ENCODE results near the gene NBAS. TPM values are rescaled to one million over a fixed set of nuclear protein-coding genes. Genes with fewer than 3 reads are reported as not detected.

NBAS gene
- total RNA-seq, 1 donor from 2014 or later, result 61.6 TPM

DNA sequence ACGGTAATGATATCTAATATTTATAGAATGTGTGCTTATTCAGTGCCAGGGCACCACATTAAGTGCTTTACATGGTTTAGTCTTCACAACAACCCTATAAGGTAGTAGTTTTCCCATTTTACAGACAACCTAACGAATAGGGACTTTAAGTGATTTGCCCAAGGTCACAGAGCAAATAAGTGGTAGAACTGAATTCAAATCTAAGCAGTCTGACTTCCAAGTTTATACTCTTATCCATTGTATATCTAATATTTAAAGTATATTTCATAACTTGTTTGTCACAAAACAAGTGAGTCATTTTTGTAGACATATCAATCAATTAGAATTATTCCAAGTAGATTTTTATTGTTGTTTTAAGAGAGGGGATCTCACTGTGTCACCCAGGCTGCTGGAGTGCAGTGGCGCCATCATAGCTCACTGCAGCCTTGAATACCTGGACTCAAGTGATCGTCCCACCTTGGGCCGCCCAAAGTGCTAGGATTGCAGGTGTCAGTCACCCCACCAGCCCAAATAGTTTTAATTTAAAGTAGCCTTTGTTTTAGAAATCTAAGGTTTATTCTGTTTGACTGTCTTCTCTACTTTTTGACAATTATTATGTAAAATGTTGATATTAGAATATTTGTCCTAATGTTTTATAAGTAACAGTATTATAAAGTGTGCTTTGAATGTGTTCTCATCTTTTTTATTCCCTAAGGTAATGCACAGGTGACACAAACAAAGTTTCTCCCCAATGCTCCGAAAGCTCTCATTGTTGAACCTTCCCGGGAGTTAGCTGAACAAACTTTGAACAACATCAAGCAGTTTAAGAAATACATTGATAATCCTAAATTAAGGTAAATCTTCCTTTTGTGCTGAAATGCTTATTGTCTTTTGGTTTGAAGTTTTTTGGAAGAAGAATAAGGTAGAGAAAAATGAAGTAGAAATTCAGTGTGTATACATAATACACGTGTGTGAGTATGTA lies 45.6 kb upstream of the NBAS start:
- DNase-seq (ENCODE audit: low read depth, low spot score), result no peak
- Mint-ChIP-seq H3K27ac (ENCODE audit: unreplicated experiment) (no peak overlapping the region), H3K4me1 (no peaks in the 10 kb centered on the region), H3K27me3 (ENCODE audit: low read depth) (no peaks in the 10 kb centered on the region), H3K4me3 (no peak overlapping the region), H3K36me3 (ENCODE audit: low read depth) (peaks cover 36% of the 10 kb centered on the region), H3K9me3 (no peaks in the 10 kb centered on the region)
- TF ChIP-seq, protein P1, sequence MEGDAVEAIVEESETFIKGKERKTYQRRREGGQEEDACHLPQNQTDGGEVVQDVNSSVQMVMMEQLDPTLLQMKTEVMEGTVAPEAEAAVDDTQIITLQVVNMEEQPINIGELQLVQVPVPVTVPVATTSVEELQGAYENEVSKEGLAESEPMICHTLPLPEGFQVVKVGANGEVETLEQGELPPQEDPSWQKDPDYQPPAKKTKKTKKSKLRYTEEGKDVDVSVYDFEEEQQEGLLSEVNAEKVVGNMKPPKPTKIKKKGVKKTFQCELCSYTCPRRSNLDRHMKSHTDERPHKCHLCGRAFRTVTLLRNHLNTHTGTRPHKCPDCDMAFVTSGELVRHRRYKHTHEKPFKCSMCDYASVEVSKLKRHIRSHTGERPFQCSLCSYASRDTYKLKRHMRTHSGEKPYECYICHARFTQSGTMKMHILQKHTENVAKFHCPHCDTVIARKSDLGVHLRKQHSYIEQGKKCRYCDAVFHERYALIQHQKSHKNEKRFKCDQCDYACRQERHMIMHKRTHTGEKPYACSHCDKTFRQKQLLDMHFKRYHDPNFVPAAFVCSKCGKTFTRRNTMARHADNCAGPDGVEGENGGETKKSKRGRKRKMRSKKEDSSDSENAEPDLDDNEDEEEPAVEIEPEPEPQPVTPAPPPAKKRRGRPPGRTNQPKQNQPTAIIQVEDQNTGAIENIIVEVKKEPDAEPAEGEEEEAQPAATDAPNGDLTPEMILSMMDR (conservative IDR thresholded peaks at IDR 0.05), result no peak

- Mint-ChIP-seq H3K4me3 (no peak overlapping the region), H3K27ac (ENCODE audit: unreplicated experiment) (no peak overlapping the region), H3K9me3 (no peaks in the 10 kb centered on the region), H3K36me3 (ENCODE audit: low read depth) (peaks cover 36% of the 10 kb centered on the region), H3K4me1 (no peaks in the 10 kb centered on the region), H3K27me3 (ENCODE audit: low read depth) (no peaks in the 10 kb centered on the region)
- TF ChIP-seq, protein P1 (conservative IDR thresholded peaks at IDR 0.05), result no peak
- DNase-seq (ENCODE audit: low read depth, low spot score), result no peak
Measured at GRCh38 chr2:15605721-15606120, 44.6 kb upstream of the NBAS start.

DNA sequence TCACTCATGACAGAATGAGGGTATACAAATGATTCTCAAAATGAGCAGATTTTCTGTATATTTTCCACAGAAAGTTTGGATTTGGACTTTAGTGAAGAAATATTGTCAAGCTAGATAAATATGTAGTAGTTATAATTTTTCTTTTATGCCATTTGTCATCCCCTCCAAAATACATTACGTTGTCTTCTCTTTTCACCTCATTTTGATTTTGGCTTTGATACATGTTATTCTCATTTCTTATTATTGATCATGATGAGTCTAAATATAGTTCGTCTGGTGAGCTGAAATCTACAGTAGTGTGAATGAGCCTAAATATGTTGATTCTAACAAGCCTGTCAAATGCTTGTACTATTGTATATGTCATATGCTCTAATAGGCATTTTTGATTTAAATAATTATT lies 42.8 kb upstream of the NBAS start:
- H3K27ac Mint-ChIP-seq (ENCODE audit: unreplicated experiment), result no peak overlapping the region
- H3K9me3 Mint-ChIP-seq, result no peaks in the 10 kb centered on the region
- H3K27me3 Mint-ChIP-seq (ENCODE audit: low read depth), result no peaks in the 10 kb centered on the region
- TF ChIP-seq, protein P1 (conservative IDR thresholded peaks at IDR 0.05), result no peak
- H3K4me1 Mint-ChIP-seq, result no peaks in the 10 kb centered on the region
- H3K36me3 Mint-ChIP-seq (ENCODE audit: low read depth), result peaks cover 24% of the 10 kb centered on the region
- H3K4me3 Mint-ChIP-seq, result no peak overlapping the region
- DNase-seq (ENCODE audit: low read depth, low spot score), result no peak

DNA sequence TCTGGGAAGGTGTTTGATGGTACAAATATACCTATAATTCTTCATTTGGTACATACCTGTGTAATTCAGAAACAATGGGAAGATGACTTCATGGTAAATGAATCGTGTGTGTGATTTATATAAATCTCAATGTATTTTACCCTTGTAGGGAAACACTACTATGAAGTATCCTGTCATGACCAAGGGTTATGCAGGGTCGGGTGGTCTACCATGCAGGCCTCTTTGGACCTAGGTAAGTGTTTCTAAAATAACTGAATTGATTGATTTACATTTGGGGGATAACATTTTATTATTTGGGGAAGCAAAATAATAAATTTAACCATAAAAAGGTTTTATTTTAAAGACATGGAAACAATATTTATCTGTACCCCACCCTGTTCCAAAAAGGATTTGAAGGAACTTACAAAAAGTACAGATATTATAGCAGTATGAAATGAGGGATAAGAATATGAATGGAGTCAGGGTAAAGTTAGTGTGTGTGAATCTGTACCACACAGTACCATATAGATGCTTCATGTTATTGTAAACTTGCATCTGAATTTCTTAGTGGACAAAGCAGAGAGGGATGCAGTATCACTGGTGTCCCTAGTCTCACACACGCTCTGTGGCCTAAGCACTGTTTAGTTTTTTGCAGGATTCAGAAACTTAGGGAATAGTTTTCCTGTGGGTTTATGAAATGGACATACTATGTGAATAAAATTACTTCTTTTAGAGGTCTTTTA lies 42.1 kb upstream of the NBAS start:
- no peaks in the 10 kb centered on the region for H3K4me1 Mint-ChIP-seq
- H3K27me3 Mint-ChIP-seq (ENCODE audit: low read depth), result no peaks in the 10 kb centered on the region
- no peak overlapping the region for H3K27ac Mint-ChIP-seq (ENCODE audit: unreplicated experiment)
- TF ChIP-seq, protein P1 (conservative IDR thresholded peaks at IDR 0.05), result no peak
- H3K36me3 Mint-ChIP-seq (ENCODE audit: low read depth), result peaks cover 22% of the 10 kb centered on the region
- no peaks in the 10 kb centered on the region for H3K9me3 Mint-ChIP-seq
- H3K4me3 Mint-ChIP-seq, result no peak overlapping the region
- no peak for DNase-seq (ENCODE audit: low read depth, low spot score)

- H3K27me3 Mint-ChIP-seq (ENCODE audit: low read depth), result no peaks in the 10 kb centered on the region
- H3K9me3 Mint-ChIP-seq, result no peaks in the 10 kb centered on the region
- H3K4me3 Mint-ChIP-seq, result no peak overlapping the region
- H3K36me3 Mint-ChIP-seq (ENCODE audit: low read depth), result peaks cover 19% of the 10 kb centered on the region
- TF ChIP-seq, protein P1 (conservative IDR thresholded peaks at IDR 0.05), result no peak
- no peaks in the 10 kb centered on the region for H3K4me1 Mint-ChIP-seq
- no peak overlapping the region for H3K27ac Mint-ChIP-seq (ENCODE audit: unreplicated experiment)
- no peak for DNase-seq (ENCODE audit: low read depth, low spot score)
Measured at GRCh38 chr2:15602393-15602792, 41.3 kb upstream of the NBAS start.
